Urothelium cell line (cell line): ENCODE data around the gene MAPK4.
"Not testable (repeated sequence)": the region's sequence is repeated elsewhere in the genome, so short reads cannot be mapped to it uniquely, and the experiment has no call there.

Experiments used
- DNase-seq: peaks from one replicate; pipeline ENCODE4 v3.0.0; 2011; ENCODE audit warnings: low spot score, mixed read lengths
- FAIRE-seq: peaks from 2 replicates; lab custom pipeline; 2011; peaks lifted over from hg19 to GRCh38; lab: Jason Lieb, UNC

MAPK4 gene

DNA sequence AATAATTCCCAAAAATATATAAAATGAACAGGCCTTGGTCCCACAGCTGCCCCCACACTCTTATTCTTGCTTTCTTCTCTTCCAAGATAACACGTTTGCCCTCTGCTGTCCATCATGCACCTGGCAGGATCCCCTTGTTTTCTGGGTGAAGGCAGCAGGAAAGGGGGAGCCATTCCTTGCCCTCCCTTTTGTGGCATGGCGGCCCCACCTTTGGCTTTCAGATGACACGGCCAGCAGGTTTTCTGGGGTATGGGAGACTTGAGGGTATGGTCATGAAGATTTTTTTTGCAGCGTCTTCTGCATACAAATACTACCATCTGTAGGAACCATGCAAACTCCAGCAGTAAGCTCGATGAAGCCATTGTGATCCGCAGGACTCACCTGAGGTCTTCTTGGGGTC is 118.8 kb downstream of the MAPK4 start:
- no peak for FAIRE-seq

DNA sequence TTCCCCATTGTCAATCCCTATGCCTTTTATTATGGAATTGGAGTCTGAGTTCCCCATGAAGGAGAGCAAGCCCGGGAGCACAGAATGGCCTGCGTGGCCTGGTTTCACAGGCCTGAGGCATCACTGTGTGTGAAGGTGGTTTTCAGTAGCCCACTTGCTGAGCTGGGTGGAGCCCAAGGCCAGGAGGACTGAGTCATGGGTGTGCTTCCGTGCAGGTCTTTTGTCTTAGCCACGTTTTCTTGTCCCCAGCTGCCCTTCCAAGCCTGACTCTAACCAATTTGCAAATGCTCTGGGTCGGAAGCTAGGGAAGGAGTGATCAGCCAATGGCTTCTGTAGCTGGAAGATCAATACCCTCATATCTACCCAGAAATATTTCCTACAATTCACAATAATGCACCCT is 119.2 kb downstream of the MAPK4 start:
- no peak for DNase-seq

More for the DNA sequence above, 118.8 kb downstream of the MAPK4 start:
- no peak for DNase-seq

DNA sequence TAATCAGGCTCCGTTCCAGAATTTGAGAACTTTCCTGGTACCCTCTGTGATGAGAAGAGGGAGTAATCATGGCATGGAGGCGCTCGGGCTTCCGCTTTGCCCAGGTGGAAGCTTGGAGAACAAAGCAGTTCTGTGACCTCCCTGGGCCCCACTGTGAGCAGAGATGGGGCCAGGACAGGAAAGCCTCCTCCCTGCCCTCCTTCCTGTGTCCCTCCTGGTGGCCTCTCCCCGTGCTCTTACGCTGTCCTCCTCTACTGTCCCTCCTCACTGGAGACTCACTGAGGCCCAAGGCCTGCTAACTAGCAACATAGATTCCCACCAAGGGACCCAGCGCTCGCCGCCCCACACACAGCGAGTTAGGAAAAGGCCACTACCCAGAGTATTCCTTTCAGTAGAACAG is 119.8 kb downstream of the MAPK4 start:
- FAIRE-seq (no peak), DNase-seq (no peak)

More for the DNA sequence above, 119.2 kb downstream of the MAPK4 start:
- no peak for FAIRE-seq

DNA sequence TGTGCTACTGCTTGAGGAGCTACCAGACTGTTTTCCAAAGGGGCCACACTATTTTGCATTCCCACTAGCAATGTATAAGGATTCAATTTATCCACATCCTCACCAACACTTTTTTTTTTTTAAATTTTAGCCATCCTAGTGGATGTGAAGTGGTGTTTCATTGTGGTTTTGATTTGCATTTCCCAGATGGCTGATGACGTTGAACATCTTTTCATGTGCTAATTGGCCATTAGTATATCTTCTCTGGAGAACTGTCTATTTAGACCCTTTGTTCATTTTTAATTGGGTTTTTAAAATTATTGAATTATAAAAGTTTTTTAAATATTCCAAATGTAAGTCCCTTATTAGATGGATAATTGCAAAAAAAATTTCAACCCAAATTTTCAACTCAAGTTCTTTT is 121.1 kb downstream of the MAPK4 start:
- no peak for FAIRE-seq
- no peak for DNase-seq

DNA sequence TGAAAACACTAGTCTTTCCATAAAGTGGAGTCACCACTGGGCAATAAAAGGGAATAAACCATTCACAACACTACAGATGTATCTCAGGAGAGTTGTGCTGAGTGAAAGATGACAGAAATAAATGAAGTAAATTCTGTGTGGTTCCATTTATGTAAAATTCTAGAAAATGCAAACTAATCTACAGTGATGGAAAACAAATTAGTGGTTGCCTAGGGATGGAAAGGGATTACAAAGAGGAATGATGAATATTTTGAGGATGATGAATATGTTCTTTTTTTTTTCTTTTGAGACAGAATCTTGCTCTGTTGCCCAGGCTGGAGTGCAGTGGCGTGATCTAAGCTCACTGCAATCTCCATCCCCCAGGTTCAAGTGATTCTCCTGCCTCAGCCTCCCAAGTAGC is 123.0 kb downstream of the MAPK4 start:
- DNase-seq (no peak), FAIRE-seq (no peak)

DNA sequence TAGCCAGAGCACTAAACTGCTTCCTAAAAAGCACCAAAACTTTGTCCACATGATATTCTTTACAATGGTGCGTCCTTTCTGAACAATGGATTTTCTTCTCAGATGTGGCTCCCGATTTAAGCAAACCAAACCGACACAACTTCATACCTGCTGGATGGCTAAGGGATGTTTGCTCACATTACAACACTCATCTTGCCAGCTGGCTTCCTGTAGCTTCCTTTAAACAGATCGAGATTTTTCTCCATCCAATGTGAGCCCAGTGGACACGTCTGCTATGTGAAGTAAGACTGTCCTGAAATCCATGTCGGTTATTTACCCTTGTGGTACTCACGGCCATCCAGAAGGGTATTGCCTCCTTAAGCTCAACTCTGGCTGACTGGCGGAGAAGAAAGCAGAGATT is 126.5 kb downstream of the MAPK4 start:
- DNase-seq (no peak), FAIRE-seq (no peak)

DNA sequence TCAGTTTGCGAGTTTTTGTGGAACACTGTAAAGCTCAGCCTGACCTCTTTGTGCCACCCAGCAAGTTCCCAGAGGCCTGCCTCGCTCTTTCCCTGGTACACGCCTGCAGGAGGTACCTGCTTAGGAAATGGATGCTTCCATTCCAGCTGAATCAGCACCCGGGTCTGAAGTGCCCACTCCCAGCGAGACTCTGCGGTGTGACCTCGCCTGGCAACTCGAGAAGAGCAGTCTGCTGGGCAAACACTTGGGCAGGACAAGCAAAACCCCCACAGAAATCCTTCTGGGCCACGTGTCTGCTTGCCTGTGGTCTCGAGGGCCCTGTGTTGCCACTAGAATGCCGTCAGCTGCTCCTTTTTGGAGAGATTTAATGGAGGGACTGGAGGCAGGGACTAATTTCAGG is 127.6 kb downstream of the MAPK4 start:
- FAIRE-seq (no peak), DNase-seq (no peak)

DNA sequence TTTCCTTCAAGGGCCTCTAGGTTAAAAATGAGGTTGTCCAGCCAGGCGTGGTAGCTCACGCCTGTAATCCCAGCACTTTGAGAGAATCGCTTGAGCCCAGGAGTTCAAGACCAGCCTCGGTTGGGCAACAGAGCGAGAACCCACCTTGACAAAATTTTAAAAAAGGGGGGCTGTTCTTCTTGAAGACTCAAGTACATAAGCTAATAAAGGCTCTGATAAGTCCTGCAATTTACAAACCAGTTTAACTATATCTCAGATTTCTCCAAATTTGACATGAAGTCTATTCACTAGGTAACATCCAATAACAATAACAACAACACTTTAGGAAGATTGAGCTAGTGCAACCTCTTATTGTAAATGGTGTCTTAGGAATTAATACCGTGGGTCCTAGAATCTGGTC is 129.7 kb downstream of the MAPK4 start:
- FAIRE-seq (no peak), DNase-seq (no peak)

DNA sequence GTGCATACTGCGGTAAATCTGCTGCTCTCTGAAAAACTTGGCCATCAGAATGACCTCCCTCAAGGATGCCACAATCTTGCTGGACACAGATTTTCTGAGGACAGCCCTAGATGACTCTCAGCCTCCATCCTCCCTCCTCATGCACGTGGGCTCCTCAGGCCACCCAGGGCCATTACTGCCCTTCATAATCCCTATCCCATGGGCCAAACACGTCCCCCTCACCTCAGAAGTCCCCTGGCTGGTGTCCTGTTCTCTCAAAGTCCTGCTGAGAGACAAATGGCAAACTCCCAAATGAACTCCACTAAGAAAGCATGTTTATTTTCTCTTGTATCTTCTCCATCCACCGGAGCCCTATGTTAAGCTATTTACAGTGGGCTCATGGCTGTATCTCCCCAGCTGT is 134.3 kb downstream of the MAPK4 start:
- DNase-seq, result no peak
- FAIRE-seq, result no peak

DNA sequence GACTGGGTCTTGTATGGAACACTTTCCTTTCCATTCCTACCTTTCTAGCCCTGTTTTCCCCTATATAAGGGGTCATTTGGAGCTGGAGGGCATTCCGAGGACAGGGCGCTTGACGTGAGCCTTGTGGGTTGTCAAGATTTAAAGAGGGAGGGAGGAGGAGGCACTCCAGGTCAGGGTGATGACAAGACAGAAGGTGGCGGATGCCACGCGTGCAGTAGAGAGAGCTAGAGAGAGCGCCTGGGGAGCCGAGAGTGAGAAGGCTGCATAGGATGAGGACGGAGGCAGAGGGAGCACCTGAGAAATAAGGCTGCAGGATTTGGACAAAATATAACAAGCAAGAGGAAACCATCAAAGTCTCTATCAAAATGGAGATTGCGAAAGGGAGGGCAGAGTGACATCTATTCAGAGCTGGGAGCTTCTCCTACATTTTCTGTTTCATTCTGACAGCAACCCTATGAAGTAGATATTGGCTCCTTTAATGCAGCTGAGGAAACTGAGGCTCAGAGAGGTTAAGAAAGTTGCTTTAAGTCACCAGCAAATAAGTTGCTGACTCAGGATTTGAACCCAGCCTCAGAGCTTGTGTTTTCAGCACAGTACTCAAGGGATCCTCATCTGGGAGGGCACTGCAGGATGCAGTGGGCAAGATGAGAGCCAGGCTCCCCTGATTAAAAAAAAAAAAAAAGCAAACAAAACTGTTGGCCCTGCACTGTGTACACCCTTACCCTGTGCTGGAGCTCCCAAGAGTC is 135.7 kb downstream of the MAPK4 start:
- no peak for DNase-seq
- no peak for FAIRE-seq

DNA sequence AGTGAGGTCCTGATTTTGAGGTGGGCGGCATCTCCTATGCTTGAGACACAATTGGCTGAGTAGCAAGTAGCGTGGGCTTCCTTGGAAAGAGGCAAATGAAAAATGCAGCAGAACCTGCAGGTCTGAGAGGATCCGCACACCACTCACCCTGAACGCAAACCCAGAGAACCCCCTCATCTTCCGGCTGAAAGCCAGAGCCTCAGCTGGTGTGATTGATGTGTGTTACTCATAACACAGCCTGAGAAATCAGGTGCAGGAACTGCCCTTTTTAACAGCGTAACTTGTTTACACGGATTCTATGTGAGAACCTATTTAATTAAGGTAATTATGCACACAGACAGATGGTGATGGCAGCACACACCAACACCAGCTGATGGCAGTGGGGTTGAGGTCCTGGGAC is 136.5 kb downstream of the MAPK4 start:
- no peak for FAIRE-seq
- no peak for DNase-seq

DNA sequence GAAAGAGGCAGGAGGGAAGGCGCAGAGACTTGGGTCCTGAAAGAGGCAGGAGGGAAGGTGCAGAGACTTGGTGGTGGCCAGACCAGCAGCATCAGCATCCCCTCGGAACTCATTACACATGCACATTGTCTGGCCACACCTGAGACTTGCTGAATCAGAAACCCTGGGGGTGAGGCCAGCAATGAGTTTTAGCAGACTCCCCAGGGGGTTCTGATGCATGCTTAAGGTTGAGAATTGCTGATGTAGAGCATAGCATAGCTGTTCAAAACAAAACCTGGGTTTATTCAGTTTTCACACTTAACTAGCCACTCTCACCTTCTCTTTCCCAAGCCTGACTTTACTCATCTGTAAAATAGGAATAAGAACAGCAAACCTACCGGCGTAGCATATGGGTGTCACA is 137.0 kb downstream of the MAPK4 start:
- no peak for FAIRE-seq
- DNase-seq, result no peak

DNA sequence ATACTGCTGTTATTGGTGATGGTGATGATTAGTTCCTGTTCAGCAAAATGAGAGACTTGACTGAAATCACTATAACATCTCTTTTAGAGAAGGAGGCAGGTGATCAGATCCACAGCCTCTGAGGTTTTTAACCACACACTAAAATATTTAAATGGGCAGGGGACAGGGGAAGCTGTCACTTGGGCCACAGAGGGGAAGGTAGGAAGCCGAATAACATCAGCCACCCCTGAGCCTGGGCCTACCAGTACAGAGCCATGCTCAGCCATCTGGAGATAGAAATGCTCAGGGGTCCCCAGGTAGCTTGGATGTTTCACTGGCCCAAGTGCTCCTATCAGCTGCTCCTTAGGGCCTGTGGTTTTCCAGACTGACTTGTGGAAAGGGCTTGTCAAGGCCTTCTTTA is 137.6 kb downstream of the MAPK4 start:
- no peak for FAIRE-seq

DNA sequence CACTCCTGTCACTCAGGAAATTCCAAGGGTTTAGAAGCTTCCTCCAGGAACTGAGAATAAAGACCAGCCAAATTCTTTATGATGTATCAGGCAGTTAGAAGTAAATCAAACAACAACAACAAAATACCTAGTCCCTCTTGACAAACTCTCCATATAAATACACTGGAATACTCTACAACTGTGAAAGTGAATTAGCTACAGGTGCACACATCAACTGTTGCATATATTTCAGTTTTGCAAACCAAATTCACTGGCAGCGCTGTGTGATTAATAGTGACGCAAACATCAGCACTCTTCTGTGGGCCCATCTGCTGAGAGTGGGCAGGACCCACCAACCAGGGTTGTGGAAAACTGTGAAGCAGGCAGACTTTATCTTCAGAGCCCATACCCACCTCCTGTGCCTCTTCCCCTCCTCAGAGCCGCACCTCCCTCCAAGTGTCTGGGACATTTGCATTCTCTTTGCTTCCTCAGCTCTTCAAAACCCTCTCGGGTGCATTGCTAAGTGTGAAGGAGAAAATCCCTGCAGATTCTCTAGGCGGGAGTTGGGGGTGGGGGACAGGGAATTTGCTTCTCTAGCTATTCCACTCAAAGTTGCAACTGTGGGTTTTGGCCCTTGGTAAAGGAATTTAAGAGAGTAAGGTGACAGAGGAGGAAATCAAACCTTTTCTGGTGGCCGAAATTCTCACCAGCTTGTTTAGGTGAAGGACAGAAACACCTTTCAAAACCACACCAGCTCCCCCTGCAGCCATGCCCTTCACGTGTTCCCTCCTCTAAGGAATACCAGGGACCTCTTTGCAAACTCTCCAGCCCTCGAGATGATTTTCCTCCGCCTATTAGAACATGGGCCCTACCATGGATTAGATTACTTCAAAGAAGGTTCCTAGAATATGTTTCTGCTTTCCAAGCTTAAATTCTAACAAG is 140.6 kb downstream of the MAPK4 start:
- FAIRE-seq, result no peak

More for the DNA sequence above, 137.6 kb downstream of the MAPK4 start:
- DNase-seq, result no peak

DNA sequence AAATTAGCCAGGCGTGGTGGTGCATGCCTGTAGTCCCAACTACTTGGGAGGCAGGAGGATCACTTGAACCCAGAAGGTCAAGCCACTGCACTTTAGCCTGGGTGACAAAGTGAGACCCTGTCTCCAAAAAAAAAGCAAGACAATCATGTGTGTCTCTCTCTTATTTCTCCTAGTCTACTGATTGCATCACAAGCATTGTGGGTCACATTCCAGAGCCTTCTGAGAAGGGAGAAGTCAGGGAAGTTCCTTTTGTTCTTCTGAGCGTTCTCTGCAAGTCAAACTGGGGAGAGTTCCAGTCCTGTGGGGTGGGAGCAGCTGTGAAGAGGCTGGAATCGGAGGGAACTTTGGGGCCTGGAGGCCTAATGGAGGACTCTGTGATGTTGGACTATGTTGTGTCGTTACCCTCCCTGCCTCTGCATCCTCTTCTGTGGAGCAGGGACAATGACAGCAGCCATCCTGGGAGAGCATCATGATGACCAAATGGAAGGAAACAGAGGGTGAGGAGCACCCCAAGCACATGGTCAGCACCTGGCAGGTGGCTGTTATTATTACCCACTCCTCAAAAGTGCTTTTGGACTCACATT is 144.6 kb downstream of the MAPK4 start:
- no peak for DNase-seq
- no peak for FAIRE-seq

More for the DNA sequence above, 140.6 kb downstream of the MAPK4 start:
- no peak for DNase-seq

DNA sequence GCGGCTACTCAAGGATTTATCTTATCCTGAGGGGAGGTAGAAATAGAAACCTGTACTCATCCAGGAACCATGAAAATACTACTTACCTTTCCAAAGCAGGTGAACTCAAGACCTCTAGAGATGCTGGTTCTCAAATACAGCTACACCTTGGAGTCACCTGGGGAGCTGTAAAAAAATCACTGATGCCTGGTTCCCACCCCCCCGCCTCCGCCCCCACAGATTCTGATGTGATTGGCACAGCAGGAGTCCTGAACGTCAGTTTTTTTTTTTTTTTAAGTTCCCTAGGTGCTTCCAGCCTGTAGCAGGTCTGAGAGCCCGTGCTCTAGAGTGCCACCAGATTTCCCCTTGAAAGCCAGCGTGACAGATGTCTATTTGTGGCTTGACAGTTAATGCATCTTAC is 146.3 kb downstream of the MAPK4 start:
- no peak for FAIRE-seq

DNA sequence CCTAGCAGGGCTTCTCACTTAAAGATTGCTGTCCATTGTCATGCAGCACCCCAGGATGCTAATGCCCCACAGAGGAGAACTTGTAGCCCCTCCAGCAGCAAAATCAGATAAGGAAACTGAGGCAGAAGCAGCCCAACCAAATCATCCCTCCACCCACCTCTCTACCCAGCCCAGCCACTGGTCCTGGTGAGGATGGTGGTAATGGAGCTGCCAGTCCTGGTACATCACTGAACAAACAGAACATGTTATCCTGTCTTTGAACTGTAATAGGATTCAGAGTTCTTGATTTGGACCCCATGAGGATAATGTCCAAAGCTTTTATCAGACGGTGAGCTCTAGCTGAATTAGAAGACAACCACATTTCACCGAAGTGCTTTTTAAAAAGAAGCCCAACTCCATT is 146.8 kb downstream of the MAPK4 start:
- no peak for FAIRE-seq
- no peak for DNase-seq

More for the DNA sequence above, 146.3 kb downstream of the MAPK4 start:
- DNase-seq, result no peak

DNA sequence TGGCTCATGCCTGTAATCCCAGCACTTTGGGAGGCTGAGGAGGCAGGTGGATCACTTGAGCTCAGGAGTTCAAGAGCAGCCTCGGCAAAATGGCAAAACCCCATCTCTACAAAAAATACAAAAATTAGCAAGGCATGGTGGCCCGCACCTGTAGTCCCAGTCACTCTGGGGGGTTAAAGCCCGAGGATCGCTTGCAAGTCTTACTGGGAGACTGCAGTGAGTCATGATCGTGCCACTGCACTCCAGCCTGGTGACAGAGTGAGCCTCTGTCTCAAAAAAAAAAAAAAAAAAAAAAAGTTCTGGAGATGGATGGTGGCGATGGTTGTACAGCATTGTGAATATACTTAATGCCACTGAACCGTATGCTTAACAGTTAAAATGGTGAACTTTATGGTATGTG is 147.4 kb downstream of the MAPK4 start:
- not testable (repeated sequence) for FAIRE-seq, DNase-seq

DNA sequence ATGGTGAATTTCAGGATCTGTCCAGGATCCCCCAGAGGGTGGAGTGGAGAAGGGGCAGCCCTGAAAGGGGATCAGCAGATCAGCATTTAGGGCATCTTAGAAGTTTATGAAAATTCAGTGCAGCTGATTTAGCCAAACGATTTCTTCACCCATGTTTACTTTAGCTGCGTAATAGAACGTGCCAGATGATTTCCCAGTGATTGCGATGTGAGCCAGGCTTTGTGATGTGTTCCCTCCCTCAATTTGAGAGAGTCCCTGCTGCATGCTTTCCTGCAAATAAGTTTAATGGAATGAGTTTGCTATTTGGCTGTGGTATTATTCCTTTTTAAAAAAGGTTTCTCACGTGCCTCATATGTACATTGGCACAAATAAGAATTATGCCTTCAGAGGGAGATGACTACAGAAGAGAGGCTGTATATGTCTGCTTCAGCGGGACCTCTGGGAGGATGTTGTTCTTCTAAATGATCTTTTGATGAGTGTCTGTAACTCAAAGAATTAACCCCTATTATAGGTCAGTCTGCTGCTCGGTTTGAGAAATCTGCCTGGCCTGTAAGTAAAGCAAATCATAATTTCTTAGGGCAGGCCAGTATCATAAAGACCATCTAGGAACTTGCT is 148.1 kb downstream of the MAPK4 start:
- no peak for FAIRE-seq
- DNase-seq, result no peak

DNA sequence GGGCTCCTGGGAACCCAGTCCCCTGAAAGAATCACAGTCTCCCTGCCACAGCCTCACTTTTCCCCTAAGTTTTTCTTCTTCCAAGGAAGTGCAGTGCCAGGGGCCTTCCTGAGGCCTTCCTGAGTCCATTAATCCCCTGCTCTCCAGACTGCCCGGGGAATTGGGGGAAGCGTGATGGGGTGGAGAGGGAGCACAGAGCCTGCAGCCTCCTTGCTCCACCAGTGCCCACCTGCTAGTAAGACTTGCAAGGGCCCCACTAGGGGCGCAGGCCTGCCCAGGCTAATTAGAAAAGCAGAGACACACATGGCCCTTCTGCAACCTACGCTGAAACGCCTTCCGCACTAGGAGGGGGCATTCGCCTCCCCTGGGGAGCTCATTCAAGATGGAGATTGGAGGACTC is 149.3 kb downstream of the MAPK4 start:
- DNase-seq (no peak), FAIRE-seq (no peak)

DNA sequence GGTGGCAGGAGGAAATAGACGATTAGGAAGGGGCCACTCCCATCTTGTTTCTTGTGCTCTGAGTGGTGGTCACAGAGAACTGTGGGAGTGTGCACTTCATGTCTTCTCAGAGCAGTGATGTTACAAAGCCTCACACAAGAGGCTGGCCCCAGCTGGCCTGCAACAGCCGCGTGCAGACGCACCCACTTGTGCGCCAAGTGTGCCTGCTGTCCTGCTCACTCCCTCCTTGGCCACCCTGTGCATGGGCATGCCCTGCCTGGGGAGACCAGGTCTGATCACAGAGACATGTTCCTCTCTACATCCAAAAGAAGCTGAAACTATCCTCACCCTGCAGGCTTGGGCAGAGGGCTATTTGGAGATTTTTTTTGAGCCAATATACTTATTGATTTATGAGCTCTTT is 151.5 kb downstream of the MAPK4 start:
- DNase-seq, result no peak
- no peak for FAIRE-seq
